Sigmoid colon (tissue), 4 donors: ENCODE results near the gene HOXB4.

Experiments
- POLR2A ChIP-seq, 2 donors: fragments of 450-650 bp; IDR thresholded peaks; one replicate each; pipeline ENCODE4 v1.6.1; 2016; ENCODE audit warnings: antibody characterized with exemption in 2 of 2, mild to moderate bottlenecking in 2 of 2, moderate library complexity in 2 of 2
- POLR2AphosphoS5 ChIP-seq, 4 donors: sonication (generic); formaldehyde crosslinking; IDR thresholded peaks; one replicate each; pipeline ENCODE4 v1.6.1; 2017; ENCODE audit warnings: antibody characterized with exemption in 4 of 4
- TF ChIP-seq, protein P1 (sequence below), 4 experiments: fragments of 450-650 bp in 3 of 4; fragments of 200-600 bp in 1 of 4; IDR thresholded peaks; one replicate each; pipeline ENCODE4 v1.5.1; 2016 to 2019; ENCODE audit warnings: antibody characterized with exemption in 4 of 4, mild to moderate bottlenecking in 3 of 4, moderate library complexity in 2 of 4

DNA sequence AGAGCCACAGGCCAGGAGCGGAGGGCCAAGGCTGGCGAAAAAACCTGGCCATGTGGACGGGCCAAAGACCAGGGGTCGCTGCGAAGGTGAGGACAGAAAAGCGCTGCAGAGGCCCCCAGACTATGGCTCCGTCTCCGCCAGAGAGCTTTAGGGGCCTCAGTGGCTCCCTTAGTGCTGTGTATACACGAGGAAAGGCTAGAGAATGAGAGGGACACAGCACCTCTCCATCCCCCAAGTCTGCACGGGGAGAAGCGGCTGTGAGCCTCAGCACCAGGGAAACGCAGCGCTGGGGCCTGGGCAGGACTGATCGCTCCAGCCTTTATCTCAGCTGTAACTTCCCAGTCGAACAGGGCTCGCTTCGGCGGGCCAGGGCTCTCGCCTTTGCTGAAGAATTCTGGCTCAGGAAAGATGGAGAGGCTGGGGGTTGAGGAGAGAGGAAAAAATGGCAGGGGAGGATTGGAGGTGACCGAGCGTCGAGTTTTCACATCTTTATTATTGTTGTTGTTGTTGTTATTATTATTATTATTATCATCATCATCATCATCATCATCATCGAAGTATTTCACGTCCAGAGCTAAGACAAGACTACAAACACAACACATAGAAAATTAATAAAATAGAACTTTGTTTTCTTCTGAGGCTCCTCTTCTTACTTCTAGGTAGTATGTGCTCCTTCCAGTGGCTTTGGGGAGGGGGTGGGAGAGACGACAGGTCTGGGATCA is 17.3 kb upstream of the HOXB4 start:
- TF ChIP-seq, protein P1, sequence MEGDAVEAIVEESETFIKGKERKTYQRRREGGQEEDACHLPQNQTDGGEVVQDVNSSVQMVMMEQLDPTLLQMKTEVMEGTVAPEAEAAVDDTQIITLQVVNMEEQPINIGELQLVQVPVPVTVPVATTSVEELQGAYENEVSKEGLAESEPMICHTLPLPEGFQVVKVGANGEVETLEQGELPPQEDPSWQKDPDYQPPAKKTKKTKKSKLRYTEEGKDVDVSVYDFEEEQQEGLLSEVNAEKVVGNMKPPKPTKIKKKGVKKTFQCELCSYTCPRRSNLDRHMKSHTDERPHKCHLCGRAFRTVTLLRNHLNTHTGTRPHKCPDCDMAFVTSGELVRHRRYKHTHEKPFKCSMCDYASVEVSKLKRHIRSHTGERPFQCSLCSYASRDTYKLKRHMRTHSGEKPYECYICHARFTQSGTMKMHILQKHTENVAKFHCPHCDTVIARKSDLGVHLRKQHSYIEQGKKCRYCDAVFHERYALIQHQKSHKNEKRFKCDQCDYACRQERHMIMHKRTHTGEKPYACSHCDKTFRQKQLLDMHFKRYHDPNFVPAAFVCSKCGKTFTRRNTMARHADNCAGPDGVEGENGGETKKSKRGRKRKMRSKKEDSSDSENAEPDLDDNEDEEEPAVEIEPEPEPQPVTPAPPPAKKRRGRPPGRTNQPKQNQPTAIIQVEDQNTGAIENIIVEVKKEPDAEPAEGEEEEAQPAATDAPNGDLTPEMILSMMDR (IDR thresholded peaks at IDR 0.05) = no peak
- TF ChIP-seq POLR2AphosphoS5 (IDR thresholded peaks at IDR 0.05) = no peak
- TF ChIP-seq POLR2A (IDR thresholded peaks at IDR 0.05) = no peak
